NCI-H1048 (cell line): ENCODE results near the gene ELAPOR2.
"Not testable (repeated sequence)": the region's sequence is repeated elsewhere in the genome, so short reads cannot be mapped to it uniquely, and the experiment has no call there.

Experiments used
- DNase-seq: peaks from one replicate; lab custom pipeline; 2025; lab: John Stamatoyannopoulos, UW

Gene ELAPOR2

GRCh38 chr7:87059525-87060287 lies at the start of gene ELAPOR2:
Gene ELAPOR2, minus strand, starts transcription at chr7:87059654. Its CDS starts 141 bp downstream, at chr7:87059513.
- DNase-seq = peak; percentile 32

GRCh38 chr7:87107949-87108776 lies 48.7 kb upstream of the ELAPOR2 start:
- no peak for DNase-seq

GRCh38 chr7:87106974-87107612 lies 47.6 kb upstream of the ELAPOR2 start:
- DNase-seq = no peak

GRCh38 chr7:87105401-87105800 lies 45.9 kb upstream of the ELAPOR2 start:
- no peak for DNase-seq

GRCh38 chr7:87100326-87100725 lies 40.9 kb upstream of the ELAPOR2 start:
- DNase-seq = no peak

- not testable (repeated sequence) for DNase-seq
Observed at GRCh38 chr7:87097375-87097774, 37.9 kb upstream of the ELAPOR2 start.

- DNase-seq = no peak
Observed at GRCh38 chr7:87094322-87094721, 34.9 kb upstream of the ELAPOR2 start.

GRCh38 chr7:87092568-87093091 lies 33.2 kb upstream of the ELAPOR2 start:
- DNase-seq = no peak

- DNase-seq = no peak
Observed at GRCh38 chr7:87091487-87092066, 32.1 kb upstream of the ELAPOR2 start.

- DNase-seq = no peak
Observed at GRCh38 chr7:87083865-87084519, 24.5 kb upstream of the ELAPOR2 start.

- DNase-seq = no peak
Observed at GRCh38 chr7:87082675-87083074, 23.2 kb upstream of the ELAPOR2 start.

GRCh38 chr7:87075671-87076404 lies 16.4 kb upstream of the ELAPOR2 start:
- no peak for DNase-seq

GRCh38 chr7:87067788-87068187 lies 8.3 kb upstream of the ELAPOR2 start:
- no peak for DNase-seq

GRCh38 chr7:87060288-87060537 lies 759 bp upstream of the ELAPOR2 start:
- no peak for DNase-seq

GRCh38 chr7:87058744-87059524 lies 520 bp downstream of the ELAPOR2 start:
- no peak for DNase-seq

- no peak for DNase-seq
Observed at GRCh38 chr7:87057210-87057609, 2.2 kb downstream of the ELAPOR2 start.

GRCh38 chr7:87056346-87056745 lies 3.1 kb downstream of the ELAPOR2 start:
- no peak for DNase-seq

GRCh38 chr7:87048839-87049238 lies 10.6 kb downstream of the ELAPOR2 start:
- DNase-seq = no peak

- DNase-seq = no peak
Observed at GRCh38 chr7:87046456-87046855, 13.0 kb downstream of the ELAPOR2 start.

- DNase-seq = not testable (repeated sequence)
Observed at GRCh38 chr7:87044713-87045112, 14.7 kb downstream of the ELAPOR2 start.
